ENCODE data around the gene SLC6A2. TPM values are rescaled to one million over a fixed set of nuclear protein-coding genes. Genes with fewer than 3 reads are reported as not detected.

SLC6A2 gene
- total RNA-seq, 1 experiment from 2014 or later = not detected

- H3K79me2 ChIP-seq (ENCODE audit: low read length) = no peaks in the 10 kb centered on the region
- no peaks in the 10 kb centered on the region for H3K36me3 ChIP-seq (ENCODE audit: low read depth, low read length)
- H3K9me2 ChIP-seq (replicated peaks; ENCODE audit: low read length) = no peaks in the 10 kb centered on the region
- no peak overlapping the region for H3K9ac ChIP-seq (ENCODE audit: low read length)
- H3F3A ChIP-seq (ENCODE audit: low read length, unreplicated experiment) = no peaks in the 10 kb centered on the region
- no peak overlapping the region for H2AFZ ChIP-seq (ENCODE audit: low read length)
- H3K4me1 ChIP-seq (ENCODE audit: insufficient read depth, low read length) = no peaks in the 10 kb centered on the region
- no peak overlapping the region for H3K4me3 ChIP-seq (ENCODE audit: low read length)
- DNase-seq (no peak), ATAC-seq (no peak)
- H3K27me3 ChIP-seq (ENCODE audit: low read length) = no peaks in the 10 kb centered on the region
- CTCF ChIA-PET = no interaction called here
- no peaks in the 10 kb centered on the region for H4K20me1 ChIP-seq (ENCODE audit: low read length)
- no peak overlapping the region for H3K27ac ChIP-seq (ENCODE audit: low read length)
- no peaks in the 10 kb centered on the region for H3K9me3 ChIP-seq (ENCODE audit: low read length)
- H3K4me2 ChIP-seq (ENCODE audit: low read length) = no peak overlapping the region
- TF ChIP-seq CTCF (conservative IDR thresholded peaks at IDR 0.05; ENCODE audit: low read depth, low read length) (no peak), EZH2phosphoT487 (IDR thresholded peaks at IDR 0.05; ENCODE audit: borderline replicate concordance, low read length) (no peak), EZH2 (IDR thresholded peaks at IDR 0.05; ENCODE audit: low read length, unreplicated experiment) (no peak)
- BruUV-seq (replicated peaks) = no TSS peak
- POLR2A ChIA-PET (ENCODE audit: unreplicated experiment) = no interaction called here
- intact Hi-C loops (cut with micrococcal nuclease) = no loop called here
Observed at GRCh38 chr16:55698331-55698730, 42.5 kb downstream of the SLC6A2 start.

- Histone ChIP-seq H4K20me1 (ENCODE audit: low read length) (no peaks in the 10 kb centered on the region), H3K9me3 (ENCODE audit: low read length) (no peaks in the 10 kb centered on the region), H3F3A (ENCODE audit: low read length, unreplicated experiment) (no peaks in the 10 kb centered on the region), H3K27ac (ENCODE audit: low read length) (no peak overlapping the region), H2AFZ (ENCODE audit: low read length) (no peak overlapping the region), H3K4me1 (ENCODE audit: insufficient read depth, low read length) (no peaks in the 10 kb centered on the region), H3K4me3 (ENCODE audit: low read length) (no peak overlapping the region), H3K36me3 (ENCODE audit: low read depth, low read length) (no peaks in the 10 kb centered on the region), H3K27me3 (ENCODE audit: low read length) (no peaks in the 10 kb centered on the region), H3K79me2 (ENCODE audit: low read length) (no peaks in the 10 kb centered on the region), H3K9me2 (replicated peaks; ENCODE audit: low read length) (no peaks in the 10 kb centered on the region), H3K9ac (ENCODE audit: low read length) (no peak overlapping the region), H3K4me2 (ENCODE audit: low read length) (no peak overlapping the region)
- intact Hi-C loops (cut with micrococcal nuclease) = no loop called here
- TF ChIP-seq CTCF (conservative IDR thresholded peaks at IDR 0.05; ENCODE audit: low read depth, low read length) (no peak), EZH2phosphoT487 (IDR thresholded peaks at IDR 0.05; ENCODE audit: borderline replicate concordance, low read length) (no peak), EZH2 (IDR thresholded peaks at IDR 0.05; ENCODE audit: low read length, unreplicated experiment) (no peak)
- CTCF ChIA-PET = no interaction called here
- DNase-seq = no peak
- no TSS peak for BruUV-seq (replicated peaks)
- ATAC-seq = no peak
- POLR2A ChIA-PET (ENCODE audit: unreplicated experiment) = no interaction called here
Observed at GRCh38 chr16:55698946-55699345, 43.2 kb downstream of the SLC6A2 start.

- Histone ChIP-seq H3K4me2 (ENCODE audit: low read length) (no peak overlapping the region), H3K9ac (ENCODE audit: low read length) (no peak overlapping the region), H3K9me3 (ENCODE audit: low read length) (no peaks in the 10 kb centered on the region), H3K27me3 (ENCODE audit: low read length) (no peaks in the 10 kb centered on the region), H3F3A (ENCODE audit: low read length, unreplicated experiment) (no peaks in the 10 kb centered on the region), H3K79me2 (ENCODE audit: low read length) (no peaks in the 10 kb centered on the region), H2AFZ (ENCODE audit: low read length) (no peak overlapping the region), H4K20me1 (ENCODE audit: low read length) (no peaks in the 10 kb centered on the region), H3K36me3 (ENCODE audit: low read depth, low read length) (no peaks in the 10 kb centered on the region), H3K27ac (ENCODE audit: low read length) (no peak overlapping the region), H3K4me3 (ENCODE audit: low read length) (no peak overlapping the region), H3K4me1 (ENCODE audit: insufficient read depth, low read length) (no peaks in the 10 kb centered on the region), H3K9me2 (replicated peaks; ENCODE audit: low read length) (no peaks in the 10 kb centered on the region)
- ChIA-PET POLR2A (ENCODE audit: unreplicated experiment) (no interaction called here), CTCF (no interaction called here)
- no peak for TF ChIP-seq EZH2phosphoT487 (IDR thresholded peaks at IDR 0.05; ENCODE audit: borderline replicate concordance, low read length)
- no peak for TF ChIP-seq EZH2 (IDR thresholded peaks at IDR 0.05; ENCODE audit: low read length, unreplicated experiment)
- TF ChIP-seq CTCF (conservative IDR thresholded peaks at IDR 0.05; ENCODE audit: low read depth, low read length) = no peak
- intact Hi-C loops (cut with micrococcal nuclease) = no loop called here
- BruUV-seq (replicated peaks) = no TSS peak
- no peak for ATAC-seq
- no peak for DNase-seq
Observed at GRCh38 chr16:55699616-55700015, 43.8 kb downstream of the SLC6A2 start.

All from PC-3 (cell line).